Right hindlimb (tissue), 1 donor: Measurements from ENCODE around the gene MPV17L.
"Not testable (repeated sequence)": the region's sequence is repeated elsewhere in the genome, so short reads cannot be mapped to it uniquely, and the experiment has no call there.

Experiments used
- DNase-seq: peaks from one replicate; pipeline ENCODE4 v3.0.0-alpha.2; 2018

Gene MPV17L

DNA sequence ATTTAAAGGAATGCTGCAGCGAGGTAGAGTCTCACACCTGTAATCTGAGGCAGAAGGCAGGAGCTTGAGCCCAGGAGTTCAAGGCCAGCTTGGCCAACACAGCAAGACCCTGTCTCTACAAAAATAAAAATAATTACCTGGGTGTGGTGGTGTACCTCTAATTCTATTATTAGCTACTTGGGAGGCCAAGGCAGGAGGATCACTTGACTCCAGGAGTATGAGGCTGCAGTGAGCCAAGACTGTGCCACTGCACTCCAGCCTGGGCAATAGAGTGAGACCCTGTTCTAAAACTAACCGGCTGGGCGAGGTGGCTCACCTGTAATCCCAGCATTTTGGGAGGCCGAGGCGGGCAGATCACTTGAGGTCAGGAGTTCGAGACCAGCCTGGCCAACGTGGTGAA, 57.7 kb downstream of the MPV17L start:
- DNase-seq, result not testable (repeated sequence)

DNA sequence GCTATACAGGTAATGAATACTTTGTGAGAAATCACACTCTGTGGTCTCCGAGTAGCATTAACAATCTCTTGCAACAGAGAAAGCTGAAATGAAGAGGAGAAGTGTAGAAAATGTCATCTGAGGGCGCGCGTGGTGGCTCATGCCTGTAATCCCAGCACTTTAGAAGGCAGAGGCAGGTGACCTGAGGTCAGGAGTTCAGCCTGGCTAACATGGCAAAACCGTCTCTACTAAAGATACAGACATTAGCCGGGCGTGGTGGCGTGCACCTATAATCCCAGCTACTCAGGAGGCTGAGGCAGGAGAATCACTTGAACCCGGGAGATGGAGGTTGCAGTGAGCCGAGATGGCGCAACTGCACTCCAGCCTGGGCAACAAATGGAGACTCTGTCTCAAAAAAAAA, 59.4 kb downstream of the MPV17L start:
- DNase-seq, result not testable (repeated sequence)

DNA sequence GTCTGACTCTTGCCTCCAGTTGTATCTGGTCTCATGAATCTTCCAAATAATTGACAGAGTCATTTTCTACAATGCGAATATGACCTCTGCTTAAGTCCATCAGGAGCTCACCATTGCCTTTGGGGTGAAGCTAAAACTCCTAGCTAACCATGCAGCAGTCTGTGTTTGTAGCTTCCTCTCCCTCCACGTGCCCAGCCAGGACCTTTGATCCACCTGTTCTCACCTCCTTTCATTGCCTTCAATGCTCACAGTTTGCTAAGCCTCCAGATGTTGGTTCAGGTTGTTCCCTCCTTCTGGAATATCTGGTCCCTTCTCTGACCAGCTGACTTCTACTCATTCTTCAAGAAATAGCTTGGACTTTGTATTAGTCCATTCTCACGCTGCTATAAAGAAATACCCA, 61.8 kb downstream of the MPV17L start:
- DNase-seq, result no peak

DNA sequence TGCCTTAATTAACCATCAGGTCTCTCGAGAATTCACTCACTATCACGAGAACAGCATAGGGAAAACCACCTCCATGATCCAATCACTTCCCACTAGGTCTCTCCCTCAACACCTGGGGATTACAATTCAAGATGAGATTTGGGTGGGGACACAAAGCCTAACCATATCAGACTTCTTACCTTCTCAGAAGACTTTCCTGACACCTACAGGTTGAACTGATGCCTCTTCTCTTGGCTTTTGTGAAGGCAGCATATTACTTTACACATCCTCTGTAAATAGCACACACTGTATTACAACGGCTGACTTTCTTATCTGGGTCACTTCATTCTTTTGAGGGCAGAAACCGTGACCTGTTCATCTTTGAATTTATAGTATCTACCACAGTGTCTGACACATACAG, 62.4 kb downstream of the MPV17L start:
- DNase-seq, result no peak

DNA sequence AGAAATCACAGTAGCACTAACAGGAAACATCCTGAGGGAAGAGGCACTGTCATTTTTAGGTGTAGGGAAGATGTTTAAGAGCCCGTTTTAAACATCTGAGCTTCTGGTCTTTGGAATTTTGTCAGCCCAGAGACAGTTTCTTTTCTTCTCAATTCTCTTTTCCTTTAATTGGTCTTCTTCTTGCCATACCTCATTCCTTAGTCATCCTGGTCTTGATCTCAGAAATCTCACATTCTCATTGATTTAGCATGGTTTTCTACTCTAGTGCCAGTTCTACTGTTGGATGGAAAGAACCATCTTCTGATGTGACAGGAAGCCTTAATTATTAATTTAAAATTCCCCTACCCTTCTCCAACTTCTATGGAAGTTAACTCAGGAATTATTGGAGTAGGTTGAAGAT, 64.2 kb downstream of the MPV17L start:
- DNase-seq, result no peak

DNA sequence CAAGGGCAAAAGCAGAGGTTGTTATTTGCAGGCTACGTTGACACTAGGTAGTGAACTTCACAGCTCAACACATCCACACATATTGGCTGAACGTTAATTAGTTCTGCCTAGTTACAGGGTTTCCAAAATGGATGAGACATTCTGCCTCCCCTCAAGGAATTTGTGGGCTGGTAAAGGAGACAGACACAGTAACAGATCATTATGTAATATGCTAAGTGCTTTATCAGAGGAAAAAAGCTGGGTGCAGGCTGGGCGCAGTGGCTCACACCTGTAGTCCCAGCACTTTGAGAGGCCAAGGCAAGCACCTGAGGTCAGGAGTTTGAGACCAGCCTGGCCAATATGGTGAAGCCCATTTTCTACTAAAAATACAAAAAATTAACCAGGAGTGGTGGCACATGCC, 65.0 kb downstream of the MPV17L start:
- no peak for DNase-seq

DNA sequence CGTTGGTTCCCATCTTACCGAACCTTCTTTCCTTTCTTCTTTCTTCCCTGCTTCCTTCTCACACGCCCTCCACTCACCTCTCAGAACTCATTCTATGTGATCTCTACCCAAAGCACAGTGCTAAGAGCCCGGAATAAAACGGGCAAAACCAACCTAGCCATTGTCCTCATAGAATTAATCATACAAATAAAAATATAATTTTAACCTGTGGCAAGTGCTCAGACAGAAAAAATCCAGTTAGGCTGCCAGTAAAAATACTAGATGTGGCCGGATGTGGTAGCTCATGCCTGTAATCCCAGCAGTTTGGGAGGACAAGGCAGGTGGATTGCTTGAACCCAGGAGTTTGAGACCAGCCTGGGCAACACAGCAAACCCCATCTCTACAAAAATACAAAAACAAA, 65.8 kb downstream of the MPV17L start:
- DNase-seq, result no peak
